ENCODE measurements around the gene ZMYM4.

ZMYM4 gene

DNA sequence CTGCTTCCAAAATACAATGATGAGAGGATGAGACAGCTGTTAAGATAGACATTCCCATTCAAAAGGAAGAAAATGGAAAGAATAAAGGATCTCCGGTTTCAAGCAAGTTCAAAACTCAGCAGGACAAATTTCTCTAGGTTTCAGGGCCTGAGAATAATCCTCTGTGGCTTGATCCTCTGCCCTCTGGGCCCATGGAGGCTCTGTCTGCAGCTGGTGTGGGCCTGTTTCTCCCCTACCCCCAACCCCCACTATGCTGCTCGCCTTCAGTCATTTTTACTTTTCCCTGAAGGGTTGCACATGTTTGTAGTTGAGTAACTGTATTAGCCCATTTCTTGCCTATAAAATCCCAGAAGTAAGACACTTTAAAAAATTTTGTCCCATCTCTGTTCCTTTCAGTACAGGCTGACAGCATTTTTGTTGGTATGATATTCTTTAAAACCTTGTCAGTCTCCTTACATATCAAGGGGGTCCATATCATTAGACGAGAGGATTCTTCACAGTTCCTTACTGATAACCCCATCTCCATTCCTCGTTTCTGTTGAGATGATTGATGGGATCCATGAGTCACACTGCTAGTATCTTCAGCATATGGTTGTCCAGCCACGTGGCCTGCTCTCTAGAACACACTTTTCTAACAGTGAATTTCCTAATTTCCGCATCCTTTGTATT lies 10.5 kb downstream of the ZMYM4 start:
- DNase-seq, result no peak

DNA sequence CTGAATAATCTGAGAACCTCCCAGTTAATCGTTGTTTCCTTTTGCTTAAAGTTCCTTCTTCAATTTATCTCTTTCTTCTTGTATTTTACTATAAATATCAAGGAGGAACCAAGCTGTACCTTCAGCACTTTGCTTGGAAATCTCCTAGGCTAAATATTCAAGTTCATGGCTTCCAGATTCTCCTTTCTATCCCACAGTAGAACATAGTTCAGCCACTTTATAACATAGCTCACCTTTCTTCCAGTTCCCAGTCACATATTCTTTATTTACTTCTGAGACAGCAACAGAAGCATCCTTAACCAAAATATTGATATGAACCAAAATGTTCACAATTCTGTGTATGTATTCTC lies 11.0 kb downstream of the ZMYM4 start:
- no peak for DNase-seq

DNA sequence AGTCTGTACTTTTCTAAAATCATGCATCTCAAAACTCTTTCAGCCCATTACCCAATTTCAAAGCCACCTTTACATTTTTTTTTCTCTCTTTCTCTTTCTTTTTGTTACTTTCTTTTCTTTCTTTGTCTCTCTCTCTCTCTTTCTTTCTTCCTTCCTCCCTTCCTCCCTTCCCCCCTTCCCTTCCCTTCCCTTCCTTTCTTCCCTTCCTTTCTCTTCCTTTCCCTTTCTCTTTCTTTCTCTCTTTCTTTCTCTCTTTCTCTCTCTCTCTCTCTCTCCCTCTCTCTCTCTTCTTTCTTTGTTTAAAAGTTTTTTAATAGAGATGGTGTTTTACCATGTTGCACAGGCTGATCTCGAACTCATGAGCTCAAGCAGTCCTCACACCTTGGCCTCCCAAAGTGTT lies 11.5 kb downstream of the ZMYM4 start:
- no peak for DNase-seq

DNA sequence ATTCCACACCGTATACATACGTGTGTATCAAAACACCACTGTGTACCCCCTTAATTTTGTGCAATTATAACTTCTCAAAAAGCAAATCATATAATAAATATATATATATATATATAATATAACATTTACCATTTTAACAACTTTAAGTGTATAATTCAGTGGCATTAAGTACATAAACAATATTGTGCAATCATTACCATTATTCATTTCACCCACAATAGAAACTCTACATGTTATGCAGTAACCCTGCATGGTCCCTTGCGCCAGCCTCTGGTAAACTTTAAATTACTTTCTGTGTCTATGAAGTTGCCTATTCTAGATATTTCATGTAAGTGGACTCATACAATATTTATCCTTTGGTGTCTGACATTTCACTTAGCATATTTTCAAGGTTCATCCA lies 13.1 kb downstream of the ZMYM4 start:
- DNase-seq, result no peak

DNA sequence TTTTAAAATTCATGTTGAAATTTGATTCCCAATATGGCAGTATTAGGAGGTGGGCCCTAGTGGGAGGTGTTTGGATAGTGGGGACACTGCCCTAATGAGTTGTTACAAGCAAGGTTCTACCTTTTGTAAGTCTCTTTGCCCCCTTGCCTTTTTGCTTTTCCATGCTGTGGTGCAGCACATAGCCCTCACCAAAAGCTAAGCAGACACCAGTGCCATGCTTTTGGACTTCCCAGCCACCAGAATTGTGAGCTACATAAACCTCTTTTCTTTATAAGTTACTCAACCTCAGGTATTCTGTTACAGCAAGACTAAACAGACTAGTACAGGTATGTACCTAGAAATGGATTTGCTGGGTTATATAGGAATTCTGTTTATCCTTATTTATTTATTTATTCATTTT lies 13.7 kb downstream of the ZMYM4 start:
- DNase-seq, result no peak

DNA sequence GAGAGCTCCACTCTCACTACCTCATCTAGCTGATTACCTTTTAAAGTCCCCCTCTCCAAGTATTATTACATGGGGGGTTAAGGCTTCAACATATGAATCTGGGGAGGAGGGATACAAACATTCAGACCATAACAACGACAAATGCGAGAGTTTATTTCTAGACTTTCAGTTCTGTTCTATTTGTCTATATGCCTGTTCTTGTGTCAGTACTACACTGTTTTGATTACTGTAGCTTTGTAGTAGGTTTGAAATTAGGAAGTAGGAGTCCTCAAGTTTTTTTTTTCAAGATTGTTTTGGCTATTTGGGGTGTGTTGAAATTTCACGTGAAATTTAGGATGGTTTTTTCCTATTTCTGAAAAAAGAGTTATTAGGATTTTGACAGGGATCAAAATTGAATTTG lies 16.3 kb downstream of the ZMYM4 start:
- DNase-seq, result no peak

DNA sequence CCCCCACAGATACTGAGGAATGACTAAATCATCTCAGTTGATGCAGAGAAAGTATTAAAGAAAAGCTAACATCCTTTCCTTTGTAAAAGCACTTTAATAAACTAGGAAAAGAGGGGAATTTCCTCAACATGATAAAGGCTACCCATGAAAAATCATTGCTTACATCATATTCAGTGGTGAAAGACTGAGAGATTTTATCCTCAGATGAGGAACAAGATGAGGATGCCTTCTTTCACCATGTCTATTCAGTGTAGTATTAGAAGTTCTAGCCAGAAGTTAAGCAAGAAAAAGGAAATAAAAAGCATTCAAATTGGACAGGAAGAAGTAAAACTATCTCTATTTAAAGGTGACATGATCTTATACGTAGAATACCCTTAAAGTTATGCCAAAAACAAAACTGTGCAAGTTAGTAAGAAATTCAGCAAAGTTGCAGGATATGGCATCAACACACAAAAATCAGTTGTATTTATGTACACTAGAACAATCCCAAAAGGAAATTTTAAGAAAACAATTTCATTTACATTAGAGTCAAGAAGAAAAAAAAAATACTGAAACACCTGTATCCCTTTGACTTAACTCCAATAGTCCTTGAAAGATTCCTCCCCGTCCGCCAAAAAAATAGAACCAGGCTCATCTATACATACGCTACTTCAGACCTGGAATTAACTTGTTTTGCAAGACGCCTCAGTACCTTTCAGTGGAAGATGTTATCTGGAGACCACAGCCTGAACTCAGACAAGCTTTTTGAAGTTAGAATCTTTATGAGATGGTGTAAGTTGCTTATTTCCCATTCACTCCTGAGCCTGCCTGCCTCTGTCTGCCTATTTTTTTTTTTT lies 17.5 kb downstream of the ZMYM4 start:
- DNase-seq, result no peak

DNA sequence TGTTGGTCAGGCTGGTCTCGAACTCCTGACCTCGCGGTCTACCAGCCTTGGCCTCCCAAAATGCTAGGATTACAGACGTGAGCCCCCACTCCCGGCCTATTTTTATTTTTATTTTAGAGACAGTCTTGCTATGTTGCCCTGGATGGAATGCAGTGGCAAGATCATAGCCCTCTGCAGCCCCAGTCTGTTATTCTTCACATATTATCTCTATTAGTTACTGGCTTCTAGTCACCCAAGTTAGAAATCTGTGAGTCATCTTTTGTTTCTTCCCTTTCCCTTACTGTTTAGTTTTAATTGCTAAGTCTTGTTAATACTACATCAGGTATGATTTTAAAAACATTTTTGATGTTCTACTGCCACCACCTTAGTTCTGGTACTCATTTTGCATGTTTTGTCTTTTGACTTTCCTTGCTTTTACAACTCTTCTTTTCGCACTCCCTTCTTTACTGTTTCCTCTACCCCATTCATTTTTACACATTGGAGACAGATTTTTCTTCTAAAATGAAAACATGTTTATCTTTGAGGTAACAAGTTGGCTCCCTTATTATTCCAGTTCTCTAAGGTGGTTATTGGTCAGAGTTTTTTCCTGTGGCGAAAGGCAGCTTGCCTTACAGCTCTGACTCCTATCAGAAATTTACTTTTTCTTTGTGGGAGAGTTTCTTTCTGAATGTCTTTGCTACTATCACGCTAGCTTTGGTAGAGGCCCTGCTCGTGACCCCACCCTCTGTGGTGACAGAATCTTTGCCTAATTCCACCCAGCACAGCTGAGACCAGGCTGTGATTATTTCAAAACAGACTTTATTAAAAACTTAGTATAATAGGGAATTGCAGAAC lies 19.5 kb downstream of the ZMYM4 start:
- DNase-seq, result no peak

DNA sequence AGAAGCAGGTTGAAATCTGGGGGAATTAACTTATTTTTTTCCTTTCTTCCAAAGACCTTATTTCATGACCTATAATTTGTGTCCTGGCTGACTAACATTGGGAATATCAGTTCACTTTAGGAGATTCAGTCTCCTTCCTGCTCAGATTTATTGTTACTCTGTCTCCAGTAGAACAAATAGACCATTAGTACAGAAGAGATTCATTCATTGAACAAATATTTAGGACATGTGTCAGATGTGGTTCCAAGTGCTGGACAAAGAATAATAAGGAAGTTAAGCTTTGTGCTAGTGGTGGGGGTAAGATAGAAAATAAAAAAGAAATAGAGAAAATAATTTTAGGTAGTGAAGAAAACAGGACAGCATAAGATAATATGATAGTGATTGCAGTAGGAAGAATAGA lies 20.3 kb downstream of the ZMYM4 start:
- no peak for DNase-seq

DNA sequence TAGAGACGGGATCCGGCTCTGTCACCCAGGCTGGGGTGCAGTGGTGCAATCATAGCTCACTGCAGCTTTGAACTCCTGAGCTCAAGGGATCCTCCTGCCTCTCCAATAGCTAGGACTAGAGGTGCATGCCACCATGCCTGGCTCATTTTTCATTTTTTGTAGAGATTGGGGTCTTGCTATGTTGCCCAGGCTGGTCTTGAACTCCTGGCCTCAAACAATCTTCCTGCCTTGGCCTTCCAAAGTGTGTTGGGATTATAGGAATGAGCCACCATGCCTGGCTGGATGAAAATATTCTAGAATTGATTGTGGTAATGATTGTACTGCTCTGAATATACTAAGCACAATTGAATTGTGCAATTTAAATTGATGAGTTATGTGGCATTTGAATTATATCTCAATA lies 21.9 kb downstream of the ZMYM4 start:
- no peak for DNase-seq

DNA sequence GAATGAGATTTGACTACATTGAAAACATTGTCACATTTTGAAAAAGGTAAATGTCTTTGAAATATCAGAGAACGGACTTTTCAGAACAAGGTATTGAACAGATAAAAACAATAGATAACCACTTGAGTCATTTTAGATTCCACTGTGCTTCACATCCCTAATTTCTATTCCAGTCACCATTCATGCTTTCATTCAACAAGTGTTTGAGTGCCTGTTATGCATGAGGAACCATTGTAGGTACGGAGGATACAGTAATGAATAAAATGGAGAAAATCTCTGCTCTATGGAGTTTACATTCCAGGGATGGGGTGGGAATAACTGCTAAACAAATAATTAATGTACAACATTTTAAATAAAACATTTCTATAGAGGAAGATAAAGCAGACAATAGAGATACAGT lies 26.3 kb downstream of the ZMYM4 start:
- DNase-seq, result no peak

DNA sequence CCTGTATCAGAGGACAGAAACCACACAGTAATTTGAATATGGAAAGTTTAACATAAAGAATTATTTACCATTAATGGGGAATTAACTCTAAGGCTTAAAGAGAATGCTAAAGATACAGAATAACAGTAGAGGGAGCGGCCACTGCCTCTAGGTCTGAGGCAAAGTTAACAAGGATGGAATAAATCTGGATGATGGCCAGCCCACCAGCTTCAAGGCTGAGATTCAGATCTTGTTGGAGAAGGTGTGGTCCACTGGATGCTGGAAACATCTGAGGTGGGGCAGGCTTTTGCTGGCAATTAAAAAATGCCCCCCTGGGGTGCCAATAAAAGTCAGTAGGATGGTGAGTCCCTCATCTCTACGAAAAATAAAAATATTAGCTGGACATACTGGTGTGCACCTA lies 29.4 kb downstream of the ZMYM4 start:
- DNase-seq, result no peak

DNA sequence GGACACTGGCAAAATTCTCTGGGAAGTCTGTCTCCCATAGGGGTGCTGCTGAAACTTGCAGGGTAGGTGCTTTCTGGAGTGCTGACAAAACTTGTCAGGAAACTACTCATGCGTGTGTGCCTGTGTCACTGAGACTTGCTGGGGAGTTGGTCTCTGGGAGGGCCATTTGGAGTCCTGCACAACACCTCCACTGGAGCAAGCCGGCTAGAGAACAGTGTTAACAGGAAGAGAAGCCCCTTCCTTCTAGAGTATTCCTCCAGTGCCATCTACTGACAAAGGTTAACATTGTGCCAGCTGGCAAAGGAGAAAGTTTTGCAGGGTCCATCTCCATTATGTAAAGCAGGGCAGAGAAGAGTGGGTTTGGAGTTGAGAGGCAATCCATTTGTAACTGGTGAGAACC lies 30.0 kb downstream of the ZMYM4 start:
- peak in 1 of 2 experiments; percentile 26 for DNase-seq

DNA sequence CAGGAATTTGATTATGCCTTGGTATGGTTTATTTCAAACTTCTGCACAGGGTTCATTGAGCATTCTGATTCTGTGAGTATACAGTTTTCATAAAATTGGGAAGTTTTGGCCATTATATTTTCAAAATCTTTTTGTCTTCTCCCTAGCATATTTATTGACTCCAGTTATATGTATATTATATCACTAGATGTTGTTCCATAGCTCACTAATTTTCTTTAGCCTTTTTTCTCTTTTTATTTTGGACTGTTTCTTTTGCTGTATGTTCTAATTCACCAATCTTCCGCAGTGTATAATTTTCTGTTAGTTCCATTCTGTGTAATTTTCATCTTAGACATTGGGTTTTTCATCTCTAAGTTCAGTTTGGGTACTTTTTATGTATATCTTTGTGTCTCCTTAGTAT lies 31.9 kb downstream of the ZMYM4 start:
- DNase-seq, result no peak

DNA sequence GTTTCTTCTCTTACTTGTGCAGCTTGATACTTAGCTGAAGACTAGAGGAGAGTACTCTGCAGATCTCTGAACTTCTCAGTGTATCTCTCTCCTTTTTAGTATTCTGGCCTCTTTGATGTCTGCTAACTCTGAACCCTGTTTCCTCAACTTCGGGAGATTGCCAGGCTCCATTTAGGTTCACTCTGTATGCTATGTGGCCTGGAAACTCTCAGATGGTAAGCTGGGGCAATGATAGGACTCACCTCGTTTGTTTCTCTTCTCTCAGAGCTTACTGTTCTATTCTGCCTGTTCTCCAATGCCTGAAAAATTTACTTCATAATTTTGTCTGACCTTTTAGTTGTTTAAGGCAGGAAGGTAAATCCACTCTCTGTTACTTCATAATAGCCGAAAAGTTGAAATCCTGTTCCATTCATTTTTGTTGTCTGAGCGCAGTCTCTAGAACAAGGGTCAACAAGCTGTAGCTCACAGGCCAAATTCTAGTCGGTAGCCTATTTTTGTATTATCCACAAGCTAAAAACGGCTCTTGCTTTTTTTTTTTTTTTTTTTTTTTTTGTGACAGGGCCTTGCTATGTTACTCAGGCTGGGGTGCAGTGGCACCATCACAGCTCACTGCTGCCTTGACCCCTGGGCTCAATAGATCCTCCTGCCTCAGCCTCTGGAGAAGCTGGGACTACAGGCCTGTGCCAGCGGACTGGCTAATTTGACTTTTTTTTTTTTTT lies 33.3 kb downstream of the ZMYM4 start:
- DNase-seq, result no peak

DNA sequence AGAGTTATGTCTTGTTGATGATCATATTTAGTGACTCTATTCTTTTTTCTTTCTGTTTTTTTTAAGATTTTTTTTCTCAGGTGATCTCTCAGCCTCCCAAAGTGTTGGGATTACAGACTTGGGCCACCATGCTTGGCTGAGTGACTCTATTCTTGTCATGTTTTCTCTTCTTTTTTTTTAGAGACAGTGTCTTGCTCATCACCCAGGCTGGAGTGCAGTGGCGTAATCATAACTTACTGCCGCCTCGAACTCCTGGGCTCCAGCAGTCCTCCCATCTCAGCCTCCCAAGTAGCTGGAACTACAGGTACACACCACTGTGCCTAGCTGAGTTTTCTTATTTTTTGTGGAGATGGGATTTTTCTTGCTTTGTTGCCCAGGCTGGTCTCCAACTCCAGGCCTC lies 36.9 kb downstream of the ZMYM4 start:
- DNase-seq, result no peak

DNA sequence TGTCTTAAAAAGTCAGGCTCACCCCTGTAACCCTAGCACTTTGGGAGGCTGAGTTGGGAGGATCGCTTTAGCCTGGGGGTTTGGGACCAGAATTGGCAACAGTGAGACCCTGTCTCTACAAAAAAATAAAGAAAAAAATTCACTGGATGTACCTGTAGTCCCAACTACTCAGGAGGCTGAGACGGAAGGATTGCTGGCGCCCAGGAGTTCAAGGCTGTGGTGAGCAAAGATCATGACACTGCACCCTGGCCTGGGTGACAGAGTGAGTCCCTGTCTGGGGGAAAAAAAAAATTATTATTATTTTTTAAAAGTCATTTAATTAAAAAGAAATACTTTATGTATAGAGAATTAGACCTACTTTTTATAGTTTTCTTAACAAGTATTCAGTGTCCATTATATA lies 47.1 kb downstream of the ZMYM4 start:
- DNase-seq, result no peak

DNA sequence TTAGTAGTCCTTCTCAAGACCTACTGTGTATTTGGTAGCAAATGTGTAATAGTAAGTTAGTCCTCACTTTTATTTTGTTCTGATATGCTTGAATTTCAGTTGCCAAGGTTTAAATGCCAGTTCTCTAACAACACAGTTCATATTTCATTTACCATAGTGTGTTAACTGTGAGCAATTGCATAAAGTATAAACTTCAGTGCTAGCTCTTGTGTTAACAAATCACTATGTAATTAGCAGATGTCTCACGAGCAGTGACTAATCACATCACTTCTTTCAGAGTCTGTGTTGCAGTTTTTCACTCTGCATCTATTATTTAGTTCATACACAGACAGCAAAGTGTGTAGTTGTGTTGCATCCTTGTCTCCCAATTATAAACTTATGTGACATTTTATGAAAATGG lies 47.8 kb downstream of the ZMYM4 start:
- no peak for DNase-seq

DNA sequence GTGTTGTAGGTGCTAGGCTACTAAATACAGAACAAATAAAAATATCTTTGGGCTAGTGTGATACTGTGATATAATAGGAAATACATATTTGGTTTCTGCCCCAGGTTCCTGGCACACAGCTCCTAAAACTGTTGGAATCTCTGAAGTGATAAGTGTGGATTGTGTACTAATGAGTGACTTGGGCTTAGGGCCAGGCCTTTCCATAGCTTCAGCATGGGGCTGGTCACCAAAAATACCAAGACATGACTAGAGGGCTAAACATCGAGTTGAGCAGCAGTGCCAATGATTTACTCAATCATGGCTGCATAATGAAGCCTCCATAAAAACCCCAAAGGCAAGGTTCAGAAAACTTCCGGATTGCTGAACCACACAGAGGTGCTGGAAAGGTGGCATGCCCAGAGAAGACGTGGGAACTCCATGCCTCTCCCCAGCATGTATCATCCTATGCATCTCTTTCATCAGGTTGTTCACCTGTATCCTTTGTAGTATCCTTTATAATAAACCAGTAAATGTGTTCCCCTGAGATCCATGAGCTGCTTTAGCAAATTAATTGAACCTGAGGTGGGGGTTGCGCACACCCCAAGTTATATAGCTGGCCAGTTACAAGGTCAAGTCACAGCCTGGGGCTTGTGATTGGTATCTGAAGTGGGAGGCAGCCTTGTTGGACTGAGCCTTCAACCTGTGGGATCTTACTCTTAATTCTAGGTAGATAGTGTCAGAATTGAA lies 51.6 kb downstream of the ZMYM4 start:
- DNase-seq, result no peak

DNA sequence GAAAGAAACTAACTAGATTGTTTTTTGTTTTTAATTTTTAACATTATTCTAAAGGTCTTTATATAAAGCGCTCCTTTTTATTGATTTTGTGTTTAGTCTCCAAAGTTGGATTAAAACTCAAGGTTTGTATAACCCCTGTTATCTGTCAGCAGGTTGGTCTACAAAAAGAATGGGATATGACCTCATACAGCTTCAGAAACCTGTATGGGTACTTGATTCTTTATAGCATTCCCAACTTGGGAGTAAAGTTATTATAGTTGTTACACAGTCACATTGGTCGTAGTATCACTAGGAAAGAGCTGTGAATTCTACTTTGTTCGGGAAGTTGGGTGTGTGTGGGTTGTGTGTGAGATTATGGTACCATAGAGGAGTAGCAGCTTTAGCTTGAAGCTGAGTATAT lies 52.4 kb downstream of the ZMYM4 start:
- DNase-seq, result no peak

DNA sequence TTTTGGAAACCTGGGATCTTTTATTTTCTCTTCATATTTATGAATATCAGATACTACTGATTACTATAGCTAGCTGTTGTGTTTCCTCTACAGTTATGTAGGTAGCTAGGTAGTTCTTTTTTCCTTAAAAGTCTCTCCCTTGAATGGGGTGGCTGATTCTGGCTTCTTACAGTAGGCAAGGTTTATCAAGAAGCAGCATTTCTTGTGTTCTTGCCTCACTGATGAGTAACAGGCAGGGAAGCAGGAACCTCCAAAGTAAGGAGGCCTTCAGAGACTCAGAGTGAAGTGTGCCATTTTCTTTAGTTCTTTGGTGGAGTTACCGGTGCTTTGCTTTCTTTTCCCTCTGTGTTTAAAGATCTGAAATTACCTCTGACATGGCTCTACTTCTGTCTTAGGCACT lies 56.0 kb downstream of the ZMYM4 start:
- no peak for DNase-seq

DNA sequence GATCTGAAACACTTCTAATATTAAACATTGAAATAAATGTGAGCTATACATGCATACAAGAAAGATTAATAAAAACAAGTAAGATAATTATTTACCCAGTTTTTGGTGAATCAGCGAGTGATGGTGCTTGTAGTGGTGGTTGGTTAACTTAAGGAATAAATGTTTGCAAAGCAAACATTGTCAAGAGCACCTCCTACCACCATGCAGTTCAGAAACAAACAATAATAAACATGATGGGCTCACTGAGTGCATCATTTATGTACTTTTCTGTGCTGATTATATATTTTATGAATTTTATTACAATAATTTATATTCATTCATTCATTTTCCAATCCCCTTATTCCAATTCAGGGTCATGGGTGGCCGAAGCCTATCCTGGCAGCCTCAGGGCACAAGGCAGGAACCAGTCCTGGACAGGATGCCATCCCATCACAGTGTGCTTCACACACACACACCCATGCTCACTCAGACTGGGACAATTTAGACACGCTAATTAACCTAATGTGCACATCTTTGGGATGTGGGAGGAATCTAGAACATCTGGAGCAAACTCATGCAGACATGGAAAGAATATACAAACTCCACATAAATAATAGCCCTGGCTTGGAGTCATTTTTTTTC lies 57.8 kb downstream of the ZMYM4 start:
- no peak for DNase-seq
